ENCODE data around the gene SYTL3. TPM values are rescaled to one million over a fixed set of nuclear protein-coding genes. Genes with fewer than 3 reads are reported as not detected.

Gene SYTL3
- total and polyA plus RNA-seq, 2 of the 8 experiments (the other 6 are each of a cell fraction or from before 2014, with no cell fraction given) = 0.27 to 0.99 TPM

DNA sequence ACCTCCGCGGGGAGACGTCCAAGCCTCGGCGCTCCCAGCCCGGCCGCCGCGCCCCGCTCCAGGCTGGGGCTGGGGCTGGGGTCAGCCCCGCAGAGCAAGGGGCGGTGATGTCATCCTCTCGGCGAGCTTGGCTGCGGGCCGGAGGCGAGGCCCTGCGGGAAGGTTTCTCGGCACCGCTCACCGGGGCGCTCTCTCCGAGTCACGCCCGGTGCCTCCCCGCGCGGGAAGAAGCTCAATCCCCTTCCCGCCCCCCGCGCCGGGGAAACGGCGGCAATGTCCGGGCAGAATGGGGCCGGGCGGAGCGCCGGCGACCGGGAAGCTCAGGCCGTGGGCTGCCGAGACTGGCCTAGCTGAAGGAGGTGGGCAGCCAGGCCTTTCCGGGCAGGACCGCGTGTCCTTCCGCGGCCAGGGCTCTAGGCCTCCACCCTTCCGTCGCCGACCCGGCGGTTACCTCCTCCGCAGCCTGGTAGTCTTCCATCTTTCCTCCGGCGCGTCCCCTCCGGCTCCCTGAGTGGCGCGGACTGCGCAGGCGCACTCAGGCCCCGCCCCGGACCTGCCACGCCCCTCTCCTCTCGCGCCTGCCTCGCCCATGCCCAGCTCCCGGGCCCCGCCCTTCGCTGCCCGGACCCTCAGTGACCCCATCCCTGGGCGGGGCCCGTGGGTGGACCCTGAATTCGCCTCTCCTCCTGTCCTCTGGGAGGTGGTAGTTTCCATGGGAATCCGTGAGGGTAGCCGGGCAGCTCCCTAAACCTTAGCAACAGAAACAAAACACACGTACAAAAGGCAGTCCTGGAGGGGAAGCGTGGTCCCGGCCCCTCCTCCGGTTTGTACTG is 5.4 kb upstream of the SYTL3 start, which contains the start of gene DYNLT1 (continued):
- no peak for TF ChIP-seq EP300 (IDR thresholded peaks at IDR 0.05; ENCODE audit: borderline replicate concordance in 1 of 2, low read depth in 2 of 2, low read length in 2 of 2)
- TF ChIP-seq CBX5 (IDR thresholded peaks at IDR 0.05; ENCODE audit: low read depth, low read length) = no peak
- TF ChIP-seq TBP (IDR thresholded peaks at IDR 0.05; ENCODE audit: low read depth, low read length) = peak; percentile 71; the same call in 1 of the 2 replicates
- TF ChIP-seq, protein P1, sequence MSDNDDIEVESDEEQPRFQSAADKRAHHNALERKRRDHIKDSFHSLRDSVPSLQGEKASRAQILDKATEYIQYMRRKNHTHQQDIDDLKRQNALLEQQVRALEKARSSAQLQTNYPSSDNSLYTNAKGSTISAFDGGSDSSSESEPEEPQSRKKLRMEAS (IDR thresholded peaks at IDR 0.05) = peak; percentile 39
- TF ChIP-seq SAP30 (IDR thresholded peaks at IDR 0.05; ENCODE audit: insufficient read depth, insufficient replicate concordance, low read length) = peak; percentile 88
- TF ChIP-seq SIN3A (conservative IDR thresholded peaks at IDR 0.05 in 1 of 2, IDR thresholded peaks at IDR 0.05 in 1 of 2; ENCODE audit: low read depth in 1 of 2, low read length in 2 of 2) = no peak; a peak in 2 of 4 replicates
- no peak for TF ChIP-seq CEBPB (IDR thresholded peaks at IDR 0.05; ENCODE audit: low read depth, low read length)
- TF ChIP-seq HDAC6 (IDR thresholded peaks at IDR 0.05; ENCODE audit: low read depth, low read length) = no peak
